ENCODE data around the gene DES.

DES gene

GRCh38 chr2:219471476-219472371 is 53.5 kb downstream of the DES start:
- Histone ChIP-seq H3K9ac (ENCODE audit: low read length in 5 of 5) (no peak overlapping the region), H3K36me3 (ENCODE audit: control insufficient read depth in 5 of 5, insufficient read depth in 5 of 5, low read length in 5 of 5) (no peaks in the 10 kb centered on the region), H3K27me3 (ENCODE audit: control insufficient read depth in 5 of 5, insufficient read depth in 4 of 5, low read length in 5 of 5) (peaks cover 4 to 22% (median 20%) of the 10 kb centered on the region in 5 donors), H3K27ac (ENCODE audit: low read depth, low read length) (no peak overlapping the region), H3K9me3 (ENCODE audit: control insufficient read depth in 5 of 5, low read length in 5 of 5) (no peaks in the 10 kb centered on the region), H3K4me3 (ENCODE audit: low read depth in 1 of 5, low read length in 5 of 5) (no peak overlapping the region), H3K4me1 (ENCODE audit: control insufficient read depth in 5 of 5, insufficient read depth in 5 of 5, low read length in 5 of 5) (no peaks in the 10 kb centered on the region)

- Histone ChIP-seq H3K27ac (ENCODE audit: low read depth, low read length) (no peak overlapping the region), H3K4me1 (ENCODE audit: control insufficient read depth in 5 of 5, insufficient read depth in 5 of 5, low read length in 5 of 5) (no peaks in the 10 kb centered on the region), H3K36me3 (ENCODE audit: control insufficient read depth in 5 of 5, insufficient read depth in 5 of 5, low read length in 5 of 5) (no peaks in the 10 kb centered on the region), H3K9me3 (ENCODE audit: control insufficient read depth in 5 of 5, low read length in 5 of 5) (no peaks in the 10 kb centered on the region), H3K4me3 (ENCODE audit: low read depth in 1 of 5, low read length in 5 of 5) (no peak overlapping the region), H3K27me3 (ENCODE audit: control insufficient read depth in 5 of 5, insufficient read depth in 4 of 5, low read length in 5 of 5) (peaks cover 4 to 29% (median 24%) of the 10 kb centered on the region in 5 donors), H3K9ac (ENCODE audit: low read length in 5 of 5) (no peak overlapping the region)
Measured at GRCh38 chr2:219472629-219473187, 54.5 kb downstream of the DES start.

DNA sequence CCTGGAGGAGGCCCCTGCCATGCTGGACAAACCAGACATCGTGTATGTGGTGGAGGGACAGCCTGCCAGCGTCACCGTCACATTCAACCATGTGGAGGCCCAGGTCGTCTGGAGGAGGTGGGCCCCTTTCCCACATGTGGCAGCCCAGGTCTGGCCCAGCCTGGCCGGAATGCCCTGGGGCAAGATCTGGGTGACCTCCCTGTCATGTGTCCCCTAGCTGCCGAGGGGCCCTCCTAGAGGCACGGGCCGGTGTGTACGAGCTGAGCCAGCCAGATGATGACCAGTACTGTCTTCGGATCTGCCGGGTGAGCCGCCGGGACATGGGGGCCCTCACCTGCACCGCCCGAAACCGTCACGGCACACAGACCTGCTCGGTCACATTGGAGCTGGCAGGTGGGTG is 55.3 kb downstream of the DES start:
- Histone ChIP-seq H3K4me3 (ENCODE audit: low read depth in 1 of 5, low read length in 5 of 5) (no peak overlapping the region), H3K27ac (ENCODE audit: low read depth, low read length) (no peak overlapping the region), H3K27me3 (ENCODE audit: control insufficient read depth in 5 of 5, insufficient read depth in 4 of 5, low read length in 5 of 5) (peaks cover 4 to 31% (median 22%) of the 10 kb centered on the region in 5 donors), H3K9ac (ENCODE audit: low read length in 5 of 5) (no peak overlapping the region), H3K36me3 (ENCODE audit: control insufficient read depth in 5 of 5, insufficient read depth in 5 of 5, low read length in 5 of 5) (no peaks in the 10 kb centered on the region), H3K9me3 (ENCODE audit: control insufficient read depth in 5 of 5, low read length in 5 of 5) (no peaks in the 10 kb centered on the region), H3K4me1 (ENCODE audit: control insufficient read depth in 5 of 5, insufficient read depth in 5 of 5, low read length in 5 of 5) (no peaks in the 10 kb centered on the region)

- Histone ChIP-seq H3K9me3 (ENCODE audit: control insufficient read depth in 5 of 5, low read length in 5 of 5) (no peaks in the 10 kb centered on the region), H3K27ac (ENCODE audit: low read depth, low read length) (no peak overlapping the region), H3K27me3 (ENCODE audit: control insufficient read depth in 5 of 5, insufficient read depth in 4 of 5, low read length in 5 of 5) (peaks cover 4 to 29% (median 21%) of the 10 kb centered on the region in 5 donors), H3K9ac (ENCODE audit: low read length in 5 of 5) (no peak overlapping the region), H3K36me3 (ENCODE audit: control insufficient read depth in 5 of 5, insufficient read depth in 5 of 5, low read length in 5 of 5) (no peaks in the 10 kb centered on the region), H3K4me1 (ENCODE audit: control insufficient read depth in 5 of 5, insufficient read depth in 5 of 5, low read length in 5 of 5) (no peaks in the 10 kb centered on the region), H3K4me3 (ENCODE audit: low read depth in 1 of 5, low read length in 5 of 5) (no peak overlapping the region)
Measured at GRCh38 chr2:219474285-219475060, 56.3 kb downstream of the DES start.

GRCh38 chr2:219475278-219475677 is 57.1 kb downstream of the DES start:
- Histone ChIP-seq H3K27ac (ENCODE audit: low read depth, low read length) (no peak overlapping the region), H3K4me3 (ENCODE audit: low read depth in 1 of 5, low read length in 5 of 5) (no peak overlapping the region), H3K9ac (ENCODE audit: low read length in 5 of 5) (no peak overlapping the region), H3K27me3 (ENCODE audit: control insufficient read depth in 5 of 5, insufficient read depth in 4 of 5, low read length in 5 of 5) (peaks cover 4 to 30% (median 21%) of the 10 kb centered on the region in 5 donors), H3K36me3 (ENCODE audit: control insufficient read depth in 5 of 5, insufficient read depth in 5 of 5, low read length in 5 of 5) (no peaks in the 10 kb centered on the region), H3K4me1 (ENCODE audit: control insufficient read depth in 5 of 5, insufficient read depth in 5 of 5, low read length in 5 of 5) (no peaks in the 10 kb centered on the region), H3K9me3 (ENCODE audit: control insufficient read depth in 5 of 5, low read length in 5 of 5) (no peaks in the 10 kb centered on the region)

- H3K4me3 ChIP-seq (ENCODE audit: low read depth in 1 of 5, low read length in 5 of 5), result no peak overlapping the region
- H3K27ac ChIP-seq (ENCODE audit: low read depth, low read length), result no peak overlapping the region
- H3K36me3 ChIP-seq (ENCODE audit: control insufficient read depth in 5 of 5, insufficient read depth in 5 of 5, low read length in 5 of 5), result no peaks in the 10 kb centered on the region
- no peak overlapping the region for H3K9ac ChIP-seq (ENCODE audit: low read length in 5 of 5)
- H3K27me3 ChIP-seq (ENCODE audit: control insufficient read depth in 5 of 5, insufficient read depth in 4 of 5, low read length in 5 of 5), result peaks cover 4 to 32% (median 21%) of the 10 kb centered on the region in 5 donors
- no peaks in the 10 kb centered on the region for H3K9me3 ChIP-seq (ENCODE audit: control insufficient read depth in 5 of 5, low read length in 5 of 5)
- H3K4me1 ChIP-seq (ENCODE audit: control insufficient read depth in 5 of 5, insufficient read depth in 5 of 5, low read length in 5 of 5), result no peaks in the 10 kb centered on the region
Measured at GRCh38 chr2:219475697-219476651, 57.8 kb downstream of the DES start.
